HepG2 (cell line): Measurements from ENCODE around the gene AIF1. TPM values are rescaled to one million over a fixed set of nuclear protein-coding genes. Genes with fewer than 3 reads are reported as not detected.

Source experiments
- ELF1 ChIP-seq: sonication (generic); formaldehyde crosslinking; IDR thresholded peaks from 2 replicates; pipeline ENCODE4 v1.4.0; 2020; ENCODE audit warnings: missing genetic modification reagents
- ELF3 ChIP-seq: IDR thresholded peaks from 2 replicates; pipeline ENCODE4 v1.6.1; 2016; ENCODE audit warnings: missing genetic modification reagents, missing compliant biosample characterization
- FUBP1 ChIP-seq: sonication (generic); formaldehyde crosslinking; IDR thresholded peaks from 2 replicates; pipeline ENCODE4 v1.5.1; 2020; ENCODE audit warnings: missing genetic modification reagents, mild to moderate bottlenecking, borderline replicate concordance
- GABPA ChIP-seq, 2 experiments: IDR thresholded peaks; 2 replicates each; pipeline ENCODE4 v1.6.1; 2011 to 2016; ENCODE audit warnings: low read depth in 2 of 2, low read length in 1 of 2, missing biosample characterization in 1 of 2, missing genetic modification characterization in 1 of 2
- GATA4 ChIP-seq: sonication (generic); IDR thresholded peaks from 2 replicates; pipeline ENCODE4 v1.6.1; 2016; ENCODE audit warnings: antibody characterized with exemption, low read depth, borderline replicate concordance
- HDAC1 ChIP-seq: sonication (generic); formaldehyde crosslinking; IDR thresholded peaks from 2 replicates; pipeline ENCODE4 v1.5.1; 2020; ENCODE audit warnings: mild to moderate bottlenecking, missing genetic modification reagents
- KAT7 ChIP-seq: IDR thresholded peaks from 2 replicates; pipeline ENCODE4 v1.6.1; 2018; ENCODE audit warnings: borderline replicate concordance, missing compliant biosample characterization
- PLSCR1 ChIP-seq: sonication (generic); formaldehyde crosslinking; IDR thresholded peaks from 2 replicates; pipeline ENCODE4 v1.5.0; 2020; ENCODE audit warnings: missing genetic modification reagents, mild to moderate bottlenecking, borderline replicate concordance
- SCMH1 ChIP-seq: sonication (generic); formaldehyde crosslinking; IDR thresholded peaks from 2 replicates; pipeline ENCODE4 v1.9.0; 2021; ENCODE audit warnings: missing genetic modification reagents, mild to moderate bottlenecking, borderline replicate concordance
- SIN3B ChIP-seq: fragments of 150-350 bp; IDR thresholded peaks from 2 replicates; pipeline ENCODE4 v1.6.1; 2014; ENCODE audit warnings: low read length
- SPEN ChIP-seq: sonication (generic); formaldehyde crosslinking; IDR thresholded peaks from 2 replicates; pipeline ENCODE4 v1.5.1; 2020; ENCODE audit warnings: low read depth, mild to moderate bottlenecking, missing genetic modification reagents
- TEF ChIP-seq: sonication (generic); formaldehyde crosslinking; IDR thresholded peaks from 2 replicates; pipeline ENCODE4 v1.5.0; 2020; ENCODE audit warnings: missing genetic modification reagents
- TSC22D2 ChIP-seq: sonication (generic); formaldehyde crosslinking; IDR thresholded peaks from 2 replicates; pipeline ENCODE4 v1.5.1; 2020; ENCODE audit warnings: missing genetic modification reagents, mild to moderate bottlenecking, borderline replicate concordance
- WIZ ChIP-seq: sonication (generic); formaldehyde crosslinking; IDR thresholded peaks from 2 replicates; pipeline ENCODE4 v1.5.1; 2020; ENCODE audit warnings: mild to moderate bottlenecking, missing genetic modification reagents
- ZNF101 ChIP-seq: sonication (generic); formaldehyde crosslinking; IDR thresholded peaks from 2 replicates; pipeline ENCODE4 v1.4.0; 2020; ENCODE audit warnings: mild to moderate bottlenecking, low read depth, missing genetic modification reagents, borderline replicate concordance
- ZNF142 ChIP-seq: sonication (generic); formaldehyde crosslinking; IDR thresholded peaks from 2 replicates; pipeline ENCODE4 v1.4.0; 2020; ENCODE audit warnings: missing genetic modification reagents
- ZNF703 ChIP-seq: sonication (generic); formaldehyde crosslinking; IDR thresholded peaks from 2 replicates; pipeline ENCODE4 v1.5.1; 2020; ENCODE audit warnings: missing genetic modification reagents, mild to moderate bottlenecking, moderate library complexity, borderline replicate concordance
- polyA plus RNA-seq, 8 experiments: library from polyadenylated mRNA; depleted of rRNA in 3 of 8; stranded (reverse) in 7 of 8; unstranded in 1 of 8; fragments of >200 nt; fragmentation: Illumina TruSeq in 4 of 8; extraction: Trizol in 4 of 8; gene quantifications; 2 replicates each; pipeline versions ENCODE4 v1.2.1 to v1.2.3, GENCODE V29; 2011 to 2016; ENCODE audit warnings: low read depth in 4 of 8, missing spikeins in 1 of 8, mixed read lengths in 1 of 8; ENCODE audit not compliant: insufficient read depth in 1 of 8
- total RNA-seq, 5 experiments: library from RNA; depleted of rRNA; stranded (reverse); fragments of >200 nt; fragmentation: Illumina TruSeq; extraction: Trizol; gene quantifications; 2 replicates each; pipeline ENCODE4 v1.2.3, GENCODE V29; 2016; ENCODE audit warnings: low read depth in 1 of 5
- TF ChIP-seq, protein P1 (sequence below): sonication (generic); formaldehyde crosslinking; IDR thresholded peaks from 2 replicates; pipeline ENCODE4 v1.4.0; 2020; ENCODE audit warnings: missing genetic modification reagents, low read depth, mild to moderate bottlenecking, borderline replicate concordance

AIF1 gene
- total and polyA plus RNA-seq, 2 of the 13 experiments (the other 11 are each of a cell fraction or from before 2014, with no cell fraction given): 1.5 TPM; not detected in 1

- TF ChIP-seq TEF: peak; percentile 24; the same call in 1 of the 2 replicates
- no peak for TF ChIP-seq ELF1 (CRISPR knock-in tag)
- TF ChIP-seq GABPA (IDR thresholded peaks at IDR 0.05; ENCODE audit: low read depth, low read length): no peak
- TF ChIP-seq GABPA (CRISPR knock-in tag; IDR thresholded peaks at IDR 0.05; ENCODE audit: low read depth): peak; percentile 63
- 0 out of 2 replicates have a peak, but pooled peaks have one; percentile 39 for TF ChIP-seq ELF3 (CRISPR knock-in tag)
- TF ChIP-seq, protein P1, sequence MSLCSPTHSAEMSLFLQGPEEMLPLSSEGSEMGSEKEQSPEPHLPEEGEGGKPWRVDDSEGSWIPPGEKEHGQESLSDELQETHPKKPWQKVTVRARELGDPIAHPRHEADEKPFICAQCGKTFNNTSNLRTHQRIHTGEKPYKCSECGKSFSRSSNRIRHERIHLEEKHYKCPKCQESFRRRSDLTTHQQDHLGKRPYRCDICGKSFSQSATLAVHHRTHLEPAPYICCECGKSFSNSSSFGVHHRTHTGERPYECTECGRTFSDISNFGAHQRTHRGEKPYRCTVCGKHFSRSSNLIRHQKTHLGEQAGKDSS: no peak
- TF ChIP-seq HDAC1 (CRISPR knock-in tag): peak; percentile 34; the same call in 1 of the 2 replicates
- 0 out of 2 replicates have a peak, but pooled peaks have one; percentile 42 for TF ChIP-seq FUBP1
- no peak for TF ChIP-seq ZNF703 (CRISPR knock-in tag)
- TF ChIP-seq KAT7 (CRISPR knock-in tag): no peak
- TF ChIP-seq TSC22D2 (CRISPR knock-in tag): no peak
- TF ChIP-seq SIN3B: no peak
- TF ChIP-seq SPEN (CRISPR knock-in tag): peak; percentile 73
- TF ChIP-seq PLSCR1 (CRISPR knock-in tag): peak; percentile 16; the same call in 1 of the 2 replicates
- peak; percentile 69; the same call in 1 of the 2 replicates for TF ChIP-seq WIZ
- TF ChIP-seq ZNF101: no peak
- 0 out of 2 replicates have a peak, but pooled peaks have one; percentile 34 for TF ChIP-seq ZNF142 (CRISPR knock-in tag)
- no peak; the same call in 1 of the 2 replicates for TF ChIP-seq GATA4
- TF ChIP-seq SCMH1 (CRISPR knock-in tag): no peak
These were observed 49.9 kb downstream of the AIF1 start, which contains the start of gene GPANK1 (continued) for GRCh38 chr6:31664790-31665500.
